Esophagus (tissue), 2 donors: Measurements from ENCODE around the gene SLC8A1. TPM values are rescaled to one million over a fixed set of nuclear protein-coding genes. Genes with fewer than 3 reads are reported as not detected.

Experiments
- H3K27ac ChIP-seq, 2 donors: one replicate each; pipeline ENCODE4 v1.5.1; 2013; ENCODE audit warnings: low read depth in 2 of 2, mild to moderate bottlenecking in 2 of 2, inconsistent platforms in 1 of 2, low read length in 1 of 2, moderate library complexity in 1 of 2
- H3K27me3 ChIP-seq, 2 donors: one replicate each; pipeline ENCODE4 v1.6.1; 2013; ENCODE audit warnings: low read length in 2 of 2, control low read depth in 1 of 2, mild to moderate bottlenecking in 1 of 2; ENCODE audit not compliant: insufficient read depth in 2 of 2, control insufficient read depth in 1 of 2
- H3K36me3 ChIP-seq, 2 donors: one replicate each; pipeline ENCODE4 v1.6.1; 2013; ENCODE audit warnings: low read length in 1 of 2; ENCODE audit not compliant: control insufficient read depth in 2 of 2, insufficient read depth in 2 of 2
- H3K4me1 ChIP-seq, 2 donors: one replicate each; pipeline ENCODE4 v1.6.1; 2013; ENCODE audit warnings: low read length in 1 of 2; ENCODE audit not compliant: control insufficient read depth in 2 of 2, insufficient read depth in 2 of 2
- H3K4me3 ChIP-seq, 2 donors: one replicate each; pipeline ENCODE4 v1.5.1; 2013; ENCODE audit warnings: low read length in 2 of 2, mild to moderate bottlenecking in 2 of 2, low read depth in 1 of 2, moderate library complexity in 1 of 2
- H3K9me3 ChIP-seq, 2 donors: one replicate each; pipeline ENCODE4 v1.6.1; 2013; ENCODE audit warnings: mild to moderate bottlenecking in 2 of 2, low read depth in 1 of 2, low read length in 1 of 2, moderate library complexity in 1 of 2; ENCODE audit not compliant: control insufficient read depth in 2 of 2, insufficient read depth in 1 of 2
- WGBS, 2 donors: extraction: QIAGEN DNeasy Blood & Tissue Kit; methylation state at CpG; one replicate each; pipeline ENCODE4 v1.1.7; 2013; 5-methylcytosine and 5-hydroxymethylcytosine counted together
- polyA plus RNA-seq, 2 donors: library from polyadenylated mRNA; stranded (reverse); fragments of 200-250 nt; gene quantifications; one replicate each; pipeline ENCODE4 v1.2.3, GENCODE V29; 2013
- donor health status: healthy with polysubstance abuse.
- donor health status: Bipolar disorder and iron deficiency.

SLC8A1 gene
- polyA plus RNA-seq, 2 donors, result 0.26 to 0.73 TPM

GRCh38 chr2:40201425-40201824 is 250.5 kb downstream of the SLC8A1 start:
- H3K27ac ChIP-seq, result no peak overlapping the region
- no peaks in the 10 kb centered on the region for H3K36me3 ChIP-seq
- H3K9me3 ChIP-seq, result no peaks in the 10 kb centered on the region
- no peak overlapping the region for H3K4me3 ChIP-seq
- no peaks in the 10 kb centered on the region for H3K4me1 ChIP-seq
- H3K27me3 ChIP-seq, result no peaks in the 10 kb centered on the region

GRCh38 chr2:40200366-40200915 is 251.4 kb downstream of the SLC8A1 start:
- Histone ChIP-seq H3K36me3 (no peaks in the 10 kb centered on the region), H3K4me3 (no peak overlapping the region), H3K27ac (no peak overlapping the region), H3K9me3 (no peaks in the 10 kb centered on the region), H3K4me1 (no peaks in the 10 kb centered on the region), H3K27me3 (no peaks in the 10 kb centered on the region)
- 75 to 80% methylated on average over 2 of the region's 2 CpGs for WGBS, 2 donors

DNA sequence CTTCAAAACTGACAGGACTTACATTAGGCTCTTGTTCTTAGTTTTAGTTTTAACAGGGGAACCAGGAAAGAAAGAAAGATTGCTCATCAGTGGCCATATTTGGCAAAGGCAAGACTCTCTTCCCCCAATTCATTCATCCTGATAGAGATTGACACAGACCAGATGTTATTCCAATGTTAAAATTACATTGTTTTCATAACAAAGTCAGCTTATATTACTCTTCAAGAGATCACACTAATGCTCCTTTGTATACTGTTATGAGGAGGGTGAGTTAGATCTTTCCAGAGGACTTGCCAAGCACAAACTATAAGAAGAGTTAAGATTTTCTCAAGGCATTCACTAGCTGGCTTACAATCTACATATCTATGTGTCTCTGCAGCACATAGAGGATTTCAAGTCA is 252.1 kb downstream of the SLC8A1 start:
- Histone ChIP-seq H3K4me3 (no peak overlapping the region), H3K4me1 (no peaks in the 10 kb centered on the region), H3K27me3 (no peaks in the 10 kb centered on the region), H3K36me3 (no peaks in the 10 kb centered on the region), H3K27ac (no peak overlapping the region), H3K9me3 (no peaks in the 10 kb centered on the region)

DNA sequence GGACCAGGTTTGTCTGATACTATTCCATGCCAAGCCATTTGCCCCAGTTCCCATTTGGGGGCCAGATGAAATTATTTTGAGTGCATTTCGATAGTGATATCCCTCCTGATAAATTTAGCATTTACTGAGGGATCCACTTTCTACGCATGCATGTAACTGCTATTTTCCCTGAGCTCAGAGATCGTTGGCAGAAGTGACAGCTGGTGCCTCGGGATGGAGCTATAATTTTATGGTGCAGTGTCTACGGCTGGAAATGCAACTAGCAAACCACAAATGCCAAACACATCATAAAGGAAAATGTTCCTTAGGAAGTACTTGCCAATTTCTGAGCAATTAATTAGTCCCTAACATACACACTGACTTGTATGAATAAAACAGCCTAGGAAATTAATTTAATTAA is 254.8 kb downstream of the SLC8A1 start:
- Histone ChIP-seq H3K36me3 (no peaks in the 10 kb centered on the region), H3K27ac (no peak overlapping the region), H3K27me3 (no peaks in the 10 kb centered on the region), H3K4me3 (no peak overlapping the region), H3K4me1 (no peaks in the 10 kb centered on the region), H3K9me3 (no peaks in the 10 kb centered on the region)
- 70 to 71% methylated on average over 5 of the region's 5 CpGs for WGBS, 2 donors

DNA sequence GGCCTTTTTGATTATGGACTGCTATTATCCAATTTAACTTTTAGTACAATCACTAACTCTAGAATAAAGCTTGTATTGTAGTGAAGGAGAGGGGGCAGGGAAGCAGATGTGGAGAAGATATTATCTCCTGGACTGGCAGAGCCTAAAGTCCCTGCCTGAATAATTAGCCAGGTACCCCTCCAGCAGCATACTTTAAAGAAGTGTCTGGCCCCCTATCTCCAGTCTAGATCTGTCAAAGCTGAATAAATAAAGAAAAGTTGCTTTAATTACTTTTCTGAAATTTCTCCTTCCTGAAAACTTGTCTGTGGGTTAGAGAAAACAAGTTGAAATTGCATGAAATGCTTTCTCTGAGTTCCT is 258.2 kb downstream of the SLC8A1 start:
- Histone ChIP-seq H3K36me3 (no peaks in the 10 kb centered on the region), H3K27ac (no peak overlapping the region), H3K4me1 (no peaks in the 10 kb centered on the region), H3K27me3 (no peaks in the 10 kb centered on the region), H3K9me3 (no peaks in the 10 kb centered on the region), H3K4me3 (no peak overlapping the region)

DNA sequence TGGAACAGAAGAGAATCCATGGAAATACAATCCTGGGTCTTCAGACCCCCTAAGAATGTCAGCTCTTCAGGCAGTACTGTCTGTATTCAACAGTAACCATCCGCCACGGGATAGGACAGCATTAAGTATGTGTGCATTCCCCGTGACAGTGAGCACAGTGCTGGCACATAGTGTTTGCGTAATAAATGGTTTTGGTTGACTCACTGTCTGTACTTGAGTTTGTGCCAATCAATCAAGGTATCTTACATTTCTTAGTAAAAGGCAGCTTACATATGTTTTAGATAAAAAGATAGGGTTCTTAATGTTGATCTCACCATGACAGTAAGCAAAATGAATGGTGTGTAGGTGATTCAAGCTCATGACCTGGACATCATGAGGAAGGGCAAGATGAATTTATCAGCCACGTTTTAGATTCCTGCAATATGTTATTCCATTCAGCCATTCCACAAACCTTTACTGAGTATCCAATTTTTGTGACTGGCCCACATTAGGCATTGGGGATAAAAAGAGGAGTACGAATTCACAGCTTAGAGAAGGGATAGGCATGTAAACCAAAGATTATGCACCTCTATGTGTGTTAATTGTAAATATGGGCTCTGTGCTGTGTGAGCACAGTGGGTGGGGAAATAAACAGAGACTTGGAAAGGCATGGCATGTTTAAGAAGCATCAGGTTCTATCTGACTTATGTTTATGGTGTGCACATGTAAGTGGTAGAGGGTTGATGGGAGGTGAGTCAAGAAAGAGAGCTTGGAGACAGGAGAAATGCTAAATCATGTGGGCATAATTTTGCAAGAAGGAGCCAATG is 258.8 kb downstream of the SLC8A1 start:
- Histone ChIP-seq H3K4me3 (no peak overlapping the region), H3K36me3 (no peaks in the 10 kb centered on the region), H3K4me1 (no peaks in the 10 kb centered on the region), H3K9me3 (no peaks in the 10 kb centered on the region), H3K27ac (no peak overlapping the region), H3K27me3 (no peaks in the 10 kb centered on the region)
- WGBS, 2 donors, result 59 to 69% methylated on average over 6 of the region's 6 CpGs

GRCh38 chr2:40190457-40190856 is 261.4 kb downstream of the SLC8A1 start:
- 73 to 74% methylated on average over 5 of the region's 5 CpGs for WGBS, 2 donors
- no peaks in the 10 kb centered on the region for H3K4me1 ChIP-seq
- H3K27me3 ChIP-seq, result no peaks in the 10 kb centered on the region
- H3K4me3 ChIP-seq, result no peak overlapping the region
- H3K36me3 ChIP-seq, result no peaks in the 10 kb centered on the region
- H3K9me3 ChIP-seq, result no peaks in the 10 kb centered on the region
- no peak overlapping the region for H3K27ac ChIP-seq

GRCh38 chr2:40189881-40190280 is 262.0 kb downstream of the SLC8A1 start:
- Histone ChIP-seq H3K9me3 (no peaks in the 10 kb centered on the region), H3K4me1 (no peaks in the 10 kb centered on the region), H3K27ac (no peak overlapping the region), H3K36me3 (no peaks in the 10 kb centered on the region), H3K4me3 (no peak overlapping the region), H3K27me3 (no peaks in the 10 kb centered on the region)
- WGBS, 2 donors, result 76 to 80% methylated on average over 5 of the region's 5 CpGs

- Histone ChIP-seq H3K27ac (no peak overlapping the region), H3K36me3 (no peaks in the 10 kb centered on the region), H3K4me1 (no peaks in the 10 kb centered on the region), H3K4me3 (no peak overlapping the region), H3K27me3 (no peaks in the 10 kb centered on the region), H3K9me3 (no peaks in the 10 kb centered on the region)
- 81 to 84% methylated on average over 5 of the region's 5 CpGs for WGBS, 2 donors
These were observed 264.8 kb downstream of the SLC8A1 start for GRCh38 chr2:40187054-40187453.

GRCh38 chr2:40184551-40184950 is 267.3 kb downstream of the SLC8A1 start:
- no peaks in the 10 kb centered on the region for H3K9me3 ChIP-seq
- H3K4me1 ChIP-seq, result no peaks in the 10 kb centered on the region
- no peak overlapping the region for H3K4me3 ChIP-seq
- 76 to 82% methylated on average over 5 of the region's 5 CpGs for WGBS, 2 donors
- no peaks in the 10 kb centered on the region for H3K36me3 ChIP-seq
- H3K27ac ChIP-seq, result no peak overlapping the region
- no peaks in the 10 kb centered on the region for H3K27me3 ChIP-seq
